SU-DHL-6 (cell line): ENCODE measurements around the gene TRPM3.

Experiments used
- CTCF ChIP-seq: fragments of 200-600 bp; sonication (generic); IDR thresholded peaks from one replicate; pipeline ENCODE4 v1.5.1; 2017; ENCODE audit warnings: antibody characterized with exemption, mild to moderate bottlenecking, low read length, moderate library complexity; ENCODE audit not compliant: insufficient read depth, poor library complexity, severe bottlenecking
- EZH2phosphoT487 ChIP-seq: fragments of 200-600 bp; sonication (generic), shearing (Covaris generic); conservative IDR thresholded peaks from 2 replicates; pipeline ENCODE4 v1.6.1; 2018; ENCODE audit warnings: mild to moderate bottlenecking, antibody characterized with exemption, low read length, moderate library complexity, mixed read lengths

DNA sequence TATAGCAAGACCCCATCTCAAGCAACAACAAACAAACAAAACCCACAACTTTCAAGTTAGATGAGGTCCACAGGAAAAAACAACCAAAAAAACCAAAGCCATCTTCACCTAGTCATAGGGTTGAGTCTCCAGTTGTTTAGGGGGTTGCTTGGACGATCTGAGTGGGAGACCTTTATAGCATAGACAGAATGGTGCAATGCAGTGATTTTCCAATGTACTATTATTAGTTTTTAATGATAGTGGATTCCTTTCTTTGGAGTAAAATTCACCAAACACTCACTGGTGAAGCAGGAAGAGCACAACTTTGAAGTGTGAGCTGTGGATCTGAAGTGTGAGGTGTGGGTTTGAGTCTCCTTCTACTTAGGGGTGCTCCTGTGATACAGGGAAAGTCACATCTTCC is 640.0 kb downstream of the TRPM3 start:
- TF ChIP-seq CTCF (no peak), EZH2phosphoT487 (no peak)
